HG03064 (cell line): Measurements from ENCODE around the gene QRFPR.
"Not testable (repeated sequence)": the region's sequence is repeated elsewhere in the genome, so short reads cannot be mapped to it uniquely, and the experiment has no call there.

ENCODE experiments used
- ATAC-seq: cut with Tn5 transposase; IDR thresholded peaks from one replicate; pipeline ENCODE4 v1.9.1; 2021; ENCODE audit warnings: low read depth; ENCODE audit not compliant: unreplicated experiment

Gene QRFPR

DNA sequence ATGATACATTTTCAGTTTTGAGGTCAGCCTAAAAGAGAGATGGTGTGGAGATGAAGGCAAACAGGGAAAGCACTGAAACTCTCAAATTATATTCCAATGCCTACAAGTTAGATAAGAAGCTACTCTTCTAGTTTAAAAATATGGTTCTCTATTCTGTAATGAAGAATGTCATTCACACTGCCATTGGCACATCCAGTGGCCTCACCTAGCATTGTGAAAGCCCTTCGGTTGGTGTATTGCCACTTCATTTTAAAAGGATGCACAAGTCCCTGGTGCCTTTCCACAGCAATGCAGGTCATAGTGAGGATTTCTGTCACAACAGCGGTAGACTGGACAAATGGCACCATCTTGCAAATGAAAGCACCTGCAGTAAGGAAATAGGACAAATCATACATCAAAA is 40.6 kb downstream of the QRFPR start:
- ATAC-seq: no peak

DNA sequence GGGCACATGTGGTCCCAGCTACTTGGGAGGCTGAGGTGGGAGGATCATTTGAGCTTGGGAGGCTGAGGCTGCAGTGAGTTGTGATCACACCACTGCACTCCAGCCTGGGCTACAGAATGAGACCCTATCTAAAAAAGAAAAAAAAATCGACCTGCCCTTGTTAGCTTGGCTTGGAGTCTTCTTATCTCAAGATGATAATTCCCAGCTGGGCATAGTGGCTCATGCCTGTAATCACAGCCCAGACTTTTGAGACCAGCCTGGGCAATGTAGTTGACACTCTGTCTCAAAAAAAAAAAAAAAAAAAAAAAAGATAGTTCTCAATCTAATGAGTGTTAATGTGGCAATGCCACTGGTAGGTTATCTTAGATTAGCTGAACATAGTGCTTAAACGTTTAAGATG is 41.0 kb downstream of the QRFPR start:
- no peak for ATAC-seq

DNA sequence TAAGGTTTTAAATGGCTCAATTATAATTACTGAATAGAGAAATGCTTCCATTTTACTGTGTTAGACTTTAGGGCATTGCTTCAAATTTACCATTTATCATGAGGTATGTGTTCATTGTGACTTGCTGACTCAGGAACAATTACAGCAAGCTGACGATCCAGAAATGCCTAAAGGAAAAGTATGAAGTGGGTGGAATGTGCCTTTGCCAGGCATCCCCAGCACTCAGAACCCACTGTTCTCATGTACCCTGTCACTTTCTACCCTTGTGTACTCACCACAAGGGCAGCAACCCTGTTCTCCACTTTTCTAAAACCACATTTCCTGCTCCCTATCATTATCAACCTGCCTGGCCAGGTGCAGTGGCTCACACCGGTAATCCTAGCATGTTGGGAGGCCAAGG is 41.5 kb downstream of the QRFPR start:
- ATAC-seq: no peak

DNA sequence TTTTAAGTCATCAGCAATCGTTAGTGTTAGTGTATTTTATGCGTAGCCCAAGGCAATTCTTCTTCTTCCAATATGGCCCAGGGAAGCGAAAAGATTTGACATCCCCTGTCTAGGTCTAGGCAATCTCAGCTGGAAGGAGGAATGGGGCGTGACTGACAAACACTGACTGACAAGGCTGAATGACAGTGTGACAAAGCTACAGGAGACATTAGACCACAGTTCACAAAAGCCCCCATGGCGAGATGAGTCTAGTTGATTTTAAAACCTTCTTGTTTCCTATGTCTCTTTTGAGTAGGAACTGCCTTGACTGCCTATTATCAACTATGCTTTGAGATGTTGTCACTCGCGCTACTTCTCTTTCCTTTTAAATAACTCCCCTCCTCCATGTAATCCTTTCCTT is 42.3 kb downstream of the QRFPR start:
- no peak for ATAC-seq

DNA sequence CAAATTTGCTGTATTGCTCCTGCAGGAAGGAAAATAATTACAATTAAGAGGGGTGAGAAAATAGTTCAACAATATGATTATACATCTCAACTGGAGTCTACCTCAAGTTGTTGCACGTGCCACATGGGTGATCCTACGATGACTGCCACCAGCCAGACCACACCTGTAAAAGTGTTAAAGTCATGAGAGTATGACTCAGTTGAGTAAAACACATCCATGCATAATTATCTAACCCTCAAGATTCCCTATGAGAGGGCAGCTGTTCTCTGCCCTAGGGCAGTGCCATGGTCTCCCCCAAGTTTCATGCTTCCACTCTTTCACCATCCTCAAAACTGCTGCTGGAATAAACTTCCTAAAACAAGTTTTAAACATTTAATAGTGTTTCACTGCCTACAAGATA is 44.1 kb downstream of the QRFPR start:
- no peak for ATAC-seq

DNA sequence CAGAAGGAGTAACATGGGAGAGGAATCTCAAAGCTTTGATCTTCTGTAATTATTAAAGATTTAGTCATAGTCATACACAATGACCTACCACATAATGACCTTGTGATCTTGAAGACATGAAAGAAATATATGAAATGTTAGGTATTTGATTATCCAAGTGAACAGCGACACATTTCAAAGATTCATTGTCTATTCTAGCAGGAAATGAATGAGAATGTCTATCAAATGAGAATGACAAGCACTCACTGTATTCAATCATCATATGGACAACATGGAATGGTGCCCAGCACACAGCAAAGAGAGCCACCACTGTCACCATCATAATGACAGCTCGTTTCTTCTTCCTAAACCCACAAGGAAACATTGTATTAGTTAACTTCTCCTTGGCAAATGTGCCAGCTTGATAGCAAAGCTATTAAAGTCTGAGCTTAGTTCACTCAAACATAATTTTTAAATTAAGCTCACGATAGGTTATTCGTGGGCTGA is 50.6 kb downstream of the QRFPR start:
- ATAC-seq: no peak

DNA sequence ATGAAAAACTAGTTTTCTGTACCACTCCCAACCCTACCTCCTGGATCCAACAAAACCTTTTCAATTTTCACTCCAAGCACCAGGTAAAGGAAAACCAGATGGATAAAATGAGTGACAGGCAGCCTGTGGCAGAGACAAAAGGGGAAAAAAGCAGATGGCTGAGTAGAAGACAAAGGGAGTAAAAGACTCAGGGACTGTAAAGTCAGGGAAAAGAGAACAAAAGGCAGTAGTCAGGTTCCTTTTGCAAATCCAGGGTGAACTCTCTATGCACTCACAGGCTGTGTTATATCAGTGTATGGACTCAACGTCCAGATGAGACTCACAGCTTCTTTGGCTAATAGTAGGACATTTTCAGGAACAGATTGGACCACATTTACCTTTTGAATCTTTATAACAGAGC is 54.2 kb downstream of the QRFPR start:
- ATAC-seq: no peak

DNA sequence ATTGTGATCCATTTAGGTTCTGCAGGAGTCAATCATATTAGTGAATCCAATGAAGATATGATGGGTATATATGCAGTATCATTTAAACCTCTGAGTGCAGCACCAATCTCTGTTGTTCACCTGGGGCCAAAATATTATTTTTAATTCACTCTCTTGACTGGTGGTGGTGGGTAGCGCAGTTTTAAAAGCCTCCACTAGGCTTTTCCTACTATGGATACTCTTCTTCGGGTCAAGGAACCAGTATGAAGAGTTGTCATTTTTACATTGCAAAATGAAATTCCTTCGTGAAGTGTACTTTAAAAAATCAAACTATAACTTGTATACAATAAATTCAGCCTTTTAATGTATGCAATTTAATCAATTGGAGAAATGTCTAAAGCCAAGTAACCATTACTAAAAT is 56.5 kb downstream of the QRFPR start:
- ATAC-seq: no peak

DNA sequence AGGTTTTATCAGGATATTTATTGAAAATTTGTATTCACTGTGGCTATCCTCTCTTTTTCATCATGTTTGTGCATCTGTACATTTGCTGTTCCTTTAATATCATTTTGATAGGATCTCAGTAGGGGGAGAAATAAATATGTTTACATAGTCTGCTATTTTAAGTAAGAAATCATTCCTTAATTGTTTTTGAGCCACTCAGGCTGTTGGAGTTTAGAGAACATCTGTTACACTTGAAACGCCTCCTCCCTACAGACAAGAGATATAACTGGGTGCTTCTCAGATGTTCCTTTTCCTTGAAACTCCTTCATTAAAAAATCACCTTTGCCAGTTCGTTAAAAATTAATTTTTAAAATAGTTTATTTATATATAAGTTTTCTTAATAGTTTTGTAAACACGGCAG is 59.4 kb downstream of the QRFPR start:
- ATAC-seq: no peak

DNA sequence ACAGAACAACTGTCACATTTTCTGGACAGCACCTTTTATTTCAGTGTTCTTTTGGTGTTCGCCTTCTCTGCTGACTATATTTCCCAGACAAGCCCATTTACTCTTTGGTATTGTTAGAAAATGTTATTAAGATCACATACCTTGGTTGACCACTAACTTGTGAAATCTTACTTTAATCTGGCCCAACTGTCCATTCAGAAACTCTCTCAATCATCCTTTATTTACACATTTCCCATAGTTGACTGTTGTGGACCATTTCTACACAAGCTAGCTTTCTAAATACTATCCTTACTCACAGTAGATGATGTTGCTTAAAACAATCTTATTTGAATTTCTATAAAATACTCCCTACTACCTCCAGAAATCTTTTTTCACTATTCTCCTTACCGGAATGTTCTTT is 64.7 kb downstream of the QRFPR start:
- no peak for ATAC-seq

DNA sequence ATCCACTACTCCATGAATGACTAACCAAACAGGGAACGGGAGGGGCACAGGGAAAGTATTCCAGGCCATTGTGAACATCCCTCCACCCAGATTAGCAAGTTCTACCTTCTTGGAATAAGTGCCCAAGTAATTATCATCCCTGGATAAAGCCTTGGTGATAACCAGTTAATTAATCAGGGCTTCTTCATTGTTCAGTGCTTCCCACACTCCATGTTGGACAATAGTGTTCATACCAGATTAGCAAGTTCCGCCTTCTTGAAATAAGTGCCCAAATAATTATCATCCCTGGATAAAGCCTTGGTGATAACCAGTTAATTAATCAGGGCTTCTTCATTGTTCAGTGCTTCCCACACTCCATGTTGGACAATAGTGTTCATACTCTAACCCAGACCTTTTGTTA is 67.4 kb downstream of the QRFPR start:
- not testable (repeated sequence) for ATAC-seq

DNA sequence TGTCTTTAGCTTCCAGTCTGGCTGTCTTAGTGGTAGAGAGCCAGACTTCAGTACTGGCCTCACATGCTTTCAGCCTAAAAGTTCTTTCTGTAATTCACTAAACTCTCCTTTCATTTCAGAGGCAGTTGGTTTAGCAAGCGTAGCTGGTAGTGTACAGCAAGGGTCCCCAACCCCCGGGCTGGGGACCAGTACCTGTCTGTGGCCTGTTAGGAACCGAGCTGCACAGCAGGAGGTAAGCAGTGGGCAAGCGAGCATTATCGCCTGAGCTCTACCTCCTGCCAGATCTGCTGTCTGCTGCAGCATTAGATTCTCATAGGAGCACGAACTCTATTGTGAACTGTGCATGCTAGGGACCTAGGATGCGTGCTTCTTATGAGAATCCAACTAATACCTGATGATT is 72.0 kb downstream of the QRFPR start:
- no peak for ATAC-seq

DNA sequence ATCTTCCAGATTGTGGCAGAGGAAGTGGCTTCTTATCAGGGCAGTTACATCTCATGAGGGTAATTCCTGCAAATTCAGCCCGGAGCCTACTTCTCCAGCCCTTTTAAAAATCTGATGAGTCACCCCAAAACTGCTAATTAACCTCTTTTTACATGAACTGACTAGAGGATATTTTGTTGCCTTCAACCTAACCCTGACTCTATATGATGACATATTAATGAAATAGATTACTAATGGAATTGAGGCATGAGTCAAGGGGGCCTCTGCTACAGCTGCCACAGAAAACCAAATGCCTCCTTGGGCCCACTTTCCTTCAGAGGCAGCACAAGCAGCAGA is 72.5 kb downstream of the QRFPR start:
- ATAC-seq: no peak

DNA sequence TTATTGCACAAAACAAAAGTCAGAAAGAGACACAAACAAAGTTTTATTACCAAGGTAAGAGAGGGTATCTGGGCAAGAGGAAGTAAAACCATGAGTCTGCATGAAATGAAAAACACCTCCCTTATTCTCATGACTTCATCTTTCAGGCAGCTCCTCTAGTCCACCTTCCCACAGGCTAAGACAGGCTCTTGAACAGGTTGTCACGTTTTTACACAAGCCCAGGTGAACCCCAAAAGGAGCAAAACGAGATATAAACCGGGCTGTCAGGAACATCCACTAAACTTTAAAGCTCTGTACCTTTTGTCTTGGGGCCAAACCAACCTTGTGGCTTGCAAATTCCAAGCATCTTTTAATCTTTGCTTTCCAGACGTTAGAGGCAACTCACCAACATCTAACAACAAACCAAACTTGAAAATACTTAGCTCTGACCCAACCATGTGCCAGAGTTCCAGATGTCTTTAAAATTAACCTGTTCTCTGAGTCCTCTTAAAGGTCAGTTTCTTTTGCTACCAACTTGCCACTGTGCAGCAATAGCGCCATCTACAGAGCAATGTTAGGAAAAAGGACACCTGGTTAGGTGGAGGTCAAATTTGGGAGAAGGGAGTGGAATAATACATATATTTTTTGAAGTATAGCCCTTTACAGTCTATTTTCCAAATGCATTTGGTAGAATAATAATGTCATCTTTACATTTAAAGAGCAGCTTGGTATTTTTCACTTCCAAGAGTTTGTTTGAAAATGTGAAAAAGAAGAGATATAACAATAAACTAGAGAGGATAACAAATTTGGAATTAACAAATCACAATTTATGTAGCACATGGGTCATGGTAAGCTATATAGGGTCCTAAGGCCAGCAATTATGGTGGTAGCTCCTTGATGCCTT is 73.1 kb downstream of the QRFPR start:
- peak; percentile 98 for ATAC-seq

DNA sequence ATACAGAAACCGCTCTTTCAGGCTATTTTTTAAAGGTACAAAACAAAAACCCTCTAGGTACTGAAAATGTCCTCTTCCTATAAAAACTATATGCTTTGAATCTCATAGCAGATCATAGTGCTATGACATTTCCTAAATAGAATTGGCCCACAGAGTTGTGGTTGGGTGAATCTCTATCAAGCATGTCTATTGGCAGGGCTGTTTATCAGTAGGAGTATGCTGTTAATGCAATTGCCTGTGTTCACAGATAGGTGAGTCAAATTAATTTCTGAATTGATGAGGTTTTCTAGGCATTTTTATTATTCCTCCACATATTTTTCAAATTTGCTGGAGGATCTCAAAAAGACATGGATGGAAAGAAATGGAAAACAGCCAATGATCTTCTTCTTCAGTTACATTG is 73.9 kb downstream of the QRFPR start:
- ATAC-seq: no peak

DNA sequence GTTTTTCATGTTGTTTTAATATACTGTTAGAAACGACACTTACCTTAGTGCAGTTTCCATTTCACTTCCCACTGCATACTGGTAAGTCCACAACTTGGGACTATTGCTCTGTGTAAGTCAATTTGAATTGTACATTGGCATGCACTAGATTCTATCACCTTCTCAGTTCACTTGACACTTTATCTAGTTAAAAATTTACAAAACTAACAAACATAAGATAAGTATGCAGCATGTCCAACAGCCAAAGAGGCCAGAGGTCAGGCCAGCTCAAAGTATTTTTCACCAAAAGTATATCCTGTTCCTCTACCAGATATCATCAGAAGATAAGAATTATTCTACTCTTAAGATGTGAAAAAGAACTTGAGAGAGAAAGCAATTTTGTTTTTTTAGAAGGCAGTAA is 75.9 kb downstream of the QRFPR start:
- ATAC-seq: no peak

DNA sequence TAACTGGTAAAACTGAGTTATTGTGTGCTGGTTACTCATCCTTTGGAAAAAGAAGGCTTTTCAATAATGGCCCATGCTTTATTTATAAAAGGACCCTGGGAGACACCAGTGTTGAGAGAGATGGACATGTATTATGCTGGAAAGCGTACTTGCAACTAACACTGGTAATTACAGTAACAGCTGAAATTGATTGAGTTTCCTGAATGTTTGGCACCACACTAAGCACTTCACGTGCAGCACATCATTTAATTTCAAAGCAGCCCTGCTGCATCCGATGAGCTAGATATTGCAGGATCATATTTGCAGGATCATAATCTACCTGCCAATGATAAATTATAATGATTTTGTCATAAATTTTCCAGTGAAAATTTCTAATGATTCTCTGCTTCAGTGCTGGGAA is 81.5 kb downstream of the QRFPR start:
- ATAC-seq: no peak

DNA sequence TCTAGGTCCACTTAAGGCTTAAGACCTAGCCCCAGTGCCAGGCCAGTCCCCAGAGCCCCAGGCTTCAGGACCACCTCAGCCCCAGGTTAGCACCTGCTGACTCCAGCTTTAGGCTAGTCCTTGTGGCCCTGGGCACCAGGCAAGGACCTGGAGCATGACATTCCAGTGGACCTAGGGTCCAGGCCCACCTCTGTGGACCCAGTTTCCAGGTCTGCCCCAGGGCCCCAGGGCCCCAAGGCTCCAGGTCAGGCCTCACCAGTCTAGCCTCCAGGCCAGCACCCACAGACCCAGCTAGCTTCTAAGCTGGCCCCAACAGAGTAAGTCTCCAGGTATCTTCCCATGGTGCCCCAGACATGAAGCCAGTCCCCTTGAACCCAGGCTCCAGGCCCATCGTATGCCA is 97.5 kb downstream of the QRFPR start:
- no peak for ATAC-seq

DNA sequence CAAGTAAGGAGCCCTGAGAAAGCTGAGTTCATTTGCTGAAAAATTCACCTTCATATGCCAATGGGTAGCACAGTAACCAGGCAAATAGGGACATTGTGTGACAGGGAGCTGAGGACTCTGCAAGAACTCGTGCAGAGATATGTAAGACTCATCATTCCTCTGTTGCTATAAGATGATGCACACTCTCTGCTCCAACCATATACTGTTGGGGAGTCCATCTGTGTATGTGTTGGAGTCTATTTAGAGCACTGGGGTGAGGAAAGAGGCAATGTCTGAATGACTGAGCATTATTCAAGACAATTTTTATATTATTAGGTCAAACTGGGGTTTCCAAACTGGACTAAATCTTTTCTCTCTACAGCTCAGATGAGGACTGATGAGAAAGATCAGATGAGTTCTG is 100.4 kb downstream of the QRFPR start:
- no peak for ATAC-seq

DNA sequence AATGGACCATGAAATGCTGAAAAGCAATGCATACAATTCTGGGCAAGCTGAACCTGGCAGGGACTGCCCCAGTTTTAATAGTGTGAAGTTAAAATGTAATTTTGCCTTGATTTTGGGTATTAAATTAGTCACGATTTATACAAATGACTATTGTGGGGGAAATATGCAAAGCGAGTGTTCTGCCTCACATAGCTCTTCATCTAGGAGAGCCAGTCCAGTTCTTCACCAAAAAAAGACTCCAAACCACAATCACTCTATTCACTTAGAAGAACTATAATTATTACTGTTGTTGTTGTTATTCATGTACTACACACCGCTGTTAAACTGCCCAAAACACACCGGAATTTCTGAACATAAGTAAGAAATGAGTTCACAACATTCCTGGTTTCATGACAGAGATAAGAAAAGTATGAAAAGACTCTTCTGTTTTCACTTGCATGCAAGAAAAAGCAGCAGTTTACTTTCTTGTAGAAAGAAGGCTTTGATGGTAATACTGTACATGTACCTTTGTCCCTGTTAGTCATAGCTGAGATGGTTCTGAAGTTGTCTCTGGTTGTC is 101.9 kb downstream of the QRFPR start:
- ATAC-seq: peak; percentile 94
